DMS114 treated with DMSO at 0.1 percent for 48 hours (cell line): ENCODE data around the gene MLC1.

ENCODE experiments used
- DNase-seq: peaks from one replicate; lab custom pipeline; 2025; ENCODE audit not compliant: unreplicated experiment; lab: John Stamatoyannopoulos, UW

MLC1 gene

GRCh38 chr22:50016988-50017700 is 68.1 kb downstream of the MLC1 start:
- DNase-seq = no peak

- no peak for DNase-seq
These were observed 68.8 kb downstream of the MLC1 start for GRCh38 chr22:50016308-50016987.

- DNase-seq = no peak
These were observed 69.5 kb downstream of the MLC1 start for GRCh38 chr22:50015451-50016307.

GRCh38 chr22:50014655-50015401 is 70.4 kb downstream of the MLC1 start:
- no peak for DNase-seq

GRCh38 chr22:50014053-50014501 is 71.1 kb downstream of the MLC1 start:
- no peak for DNase-seq

GRCh38 chr22:50012211-50013181 is 72.7 kb downstream of the MLC1 start, which contains the start of gene IL17REL:
Gene IL17REL, minus strand, starts transcription at chr22:50012765. Its CDS starts 119 bp downstream, at chr22:50012646.
- no peak for DNase-seq

GRCh38 chr22:50011447-50012210 is 73.6 kb downstream of the MLC1 start:
- DNase-seq = no peak

GRCh38 chr22:50010676-50011446 is 74.4 kb downstream of the MLC1 start:
- DNase-seq = no peak

- no peak for DNase-seq
These were observed 75.2 kb downstream of the MLC1 start for GRCh38 chr22:50009765-50010675.
